Right kidney (tissue), 1 donor: ENCODE results near the gene MYB.

ENCODE experiments used
- DNase-seq: peaks from one replicate; pipeline ENCODE4 v3.0.0-alpha.2; 2016

MYB gene

GRCh38 chr6:135189344-135189743 is 8.2 kb downstream of the MYB start:
- no peak for DNase-seq

GRCh38 chr6:135191508-135192255 is 10.6 kb downstream of the MYB start:
- DNase-seq, result no peak

GRCh38 chr6:135192256-135193174 is 11.4 kb downstream of the MYB start:
- DNase-seq, result no peak

- DNase-seq, result no peak
Observed at GRCh38 chr6:135193221-135193620, 12.1 kb downstream of the MYB start.

- DNase-seq, result no peak
Observed at GRCh38 chr6:135195041-135195440, 13.9 kb downstream of the MYB start.

- no peak for DNase-seq
Observed at GRCh38 chr6:135195522-135195921, 14.4 kb downstream of the MYB start.

GRCh38 chr6:135196739-135197510 is 15.8 kb downstream of the MYB start:
- no peak for DNase-seq

- DNase-seq, result no peak
Observed at GRCh38 chr6:135202836-135203235, 21.7 kb downstream of the MYB start.

GRCh38 chr6:135204951-135205350 is 23.8 kb downstream of the MYB start:
- no peak for DNase-seq

- no peak for DNase-seq
Observed at GRCh38 chr6:135209803-135210202, 28.7 kb downstream of the MYB start.

- DNase-seq, result no peak
Observed at GRCh38 chr6:135210632-135211305, 29.7 kb downstream of the MYB start.

- DNase-seq, result no peak
Observed at GRCh38 chr6:135211306-135211702, 30.2 kb downstream of the MYB start.

GRCh38 chr6:135212020-135212806 is 31.1 kb downstream of the MYB start:
- DNase-seq, result no peak

- DNase-seq, result no peak
Observed at GRCh38 chr6:135212935-135213334, 31.8 kb downstream of the MYB start.

GRCh38 chr6:135213616-135214015 is 32.5 kb downstream of the MYB start:
- DNase-seq, result no peak

- DNase-seq, result no peak
Observed at GRCh38 chr6:135215160-135215559, 34.1 kb downstream of the MYB start.

GRCh38 chr6:135215563-135215962 is 34.5 kb downstream of the MYB start:
- DNase-seq, result no peak

- DNase-seq, result no peak
Observed at GRCh38 chr6:135217663-135218062, 36.6 kb downstream of the MYB start.

- no peak for DNase-seq
Observed at GRCh38 chr6:135219346-135219745, 38.2 kb downstream of the MYB start.

GRCh38 chr6:135221042-135221441 is 39.9 kb downstream of the MYB start:
- DNase-seq, result no peak

- no peak for DNase-seq
Observed at GRCh38 chr6:135221505-135221904, 40.4 kb downstream of the MYB start.
